Endothelial cell of umbilical vein (primary cell): ENCODE measurements around the gene TSKU. TPM values are rescaled to one million over a fixed set of nuclear protein-coding genes. Genes with fewer than 3 reads are reported as not detected.

ENCODE experiments used
- BruUV-seq: library from RNA; stranded (reverse); fragments of 400-500 nt; replicated peaks from 2 replicates; lab custom pipeline; 2021; lab: Mats Ljungman, UMichigan
- CTCF ChIA-PET: fragments of 300-600, 350-600 bp; sonication (Branson Sonifier 250); formaldehyde crosslinking; loops from one replicate; lab custom pipeline; 2021; ENCODE audit warnings: antibody characterized with exemption, inconsistent platforms; lab: Charles Lee
- POLR2A ChIA-PET: fragments of 300-600, 350-600 bp; sonication (Branson Sonifier 250); formaldehyde crosslinking; loops from one replicate; lab custom pipeline; 2021; ENCODE audit warnings: antibody characterized with exemption, inconsistent platforms; lab: Charles Lee
- DNase-seq: peaks from one replicate; pipeline ENCODE4 v3.0.0-alpha.2; 2011; ENCODE audit warnings: low read depth, low spot score
- FAIRE-seq: peaks from 2 replicates; lab custom pipeline; 2011; peaks lifted over from hg19 to GRCh38; lab: Jason Lieb, UNC
- H2AFZ ChIP-seq: 2 replicates; pipeline ENCODE4 v1.6.0; 2012; ENCODE audit warnings: low read depth, low read length, control low read depth, inconsistent platforms
- H3K27ac ChIP-seq: 2 replicates; pipeline ENCODE4 v1.5.1; 2011; ENCODE audit warnings: low read depth, mild to moderate bottlenecking, control low read depth, low read length, moderate library complexity; ENCODE audit not compliant: insufficient read depth
- H3K27me3 ChIP-seq, 2 experiments: 2 replicates each; pipeline versions ENCODE4 v1.6.0 to v1.6.1; 2011; ENCODE audit warnings: low read length in 2 of 2, mixed read lengths in 1 of 2; ENCODE audit not compliant: control insufficient read depth in 2 of 2, insufficient read depth in 2 of 2
- H3K36me3 ChIP-seq, 2 experiments: 2 replicates in 1 of 2; 3 replicates in 1 of 2; pipeline ENCODE4 v1.5.1; 2011; ENCODE audit warnings: low read length in 2 of 2, mild to moderate bottlenecking in 1 of 2, moderate library complexity in 1 of 2; ENCODE audit not compliant: control insufficient read depth in 2 of 2, insufficient read depth in 2 of 2; ENCODE audit errors: extremely low read depth in 1 of 2
- H3K4me1 ChIP-seq: 3 replicates; pipeline ENCODE4 v1.5.1; 2011; ENCODE audit warnings: mild to moderate bottlenecking, low read length; ENCODE audit not compliant: control insufficient read depth, insufficient read depth; ENCODE audit errors: extremely low read depth
- H3K4me2 ChIP-seq: 2 replicates; pipeline ENCODE4 v1.6.1; 2011; ENCODE audit warnings: low read length, control low read depth, mixed read lengths; ENCODE audit not compliant: insufficient read depth
- H3K4me3 ChIP-seq, 3 experiments: fragments of 200-600 bp in 1 of 3; sonication (generic), shearing (Covaris generic) in 1 of 3; replicated peaks in 1 of 3; 2 replicates each; pipeline ENCODE4 v1.5.1; 2011 to 2016; ENCODE audit warnings: control low read depth in 3 of 3, low read length in 3 of 3, mild to moderate bottlenecking in 2 of 3, inconsistent platforms in 1 of 3, low read depth in 1 of 3, moderate library complexity in 1 of 3; ENCODE audit not compliant: insufficient read depth in 1 of 3
- H3K79me2 ChIP-seq: 2 replicates; pipeline ENCODE4 v1.6.0; 2012; ENCODE audit warnings: low read length, inconsistent platforms; ENCODE audit not compliant: control insufficient read depth, insufficient read depth
- H3K9ac ChIP-seq: replicated peaks from 2 replicates; pipeline ENCODE3; 2011; ENCODE audit warnings: low read length, control low read depth; ENCODE audit not compliant: insufficient read depth; ENCODE audit errors: extremely low read depth
- H3K9me1 ChIP-seq: replicated peaks from 3 replicates; pipeline ENCODE4 v1.6.0; 2011; ENCODE audit warnings: mild to moderate bottlenecking, low read length; ENCODE audit not compliant: control insufficient read depth, insufficient read depth; ENCODE audit errors: extremely low read depth
- H3K9me3 ChIP-seq: replicated peaks from 2 replicates; pipeline ENCODE4 v1.5.1; 2012; ENCODE audit warnings: low read length, inconsistent platforms; ENCODE audit not compliant: control insufficient read depth, insufficient read depth
- H4K20me1 ChIP-seq: replicated peaks from 2 replicates; pipeline ENCODE3; 2011; ENCODE audit warnings: mild to moderate bottlenecking, low read length; ENCODE audit not compliant: control insufficient read depth, insufficient read depth; ENCODE audit errors: extremely low read depth
- CTCF ChIP-seq, 2 donors: IDR thresholded peaks; 1 replicate in 1 of 2; 2 replicates in 1 of 2; pipeline ENCODE4 v1.5.1; 2011; ENCODE audit warnings: low read length in 2 of 2, mild to moderate bottlenecking in 2 of 2, moderate library complexity in 2 of 2, control low read depth in 1 of 2, inconsistent platforms in 1 of 2, low read depth in 1 of 2; ENCODE audit not compliant: insufficient read depth in 1 of 2; ENCODE audit errors: extremely low read depth in 1 of 2
- EZH2 ChIP-seq: IDR thresholded peaks from 2 replicates; pipeline ENCODE4 v1.6.1; 2012; ENCODE audit warnings: borderline replicate concordance, low read depth, mild to moderate bottlenecking, moderate library complexity, low read length, inconsistent platforms; ENCODE audit not compliant: severe bottlenecking
- FOS ChIP-seq: IDR thresholded peaks from 2 replicates; pipeline ENCODE4 v1.6.1; 2011; ENCODE audit warnings: mild to moderate bottlenecking, low read length, moderate library complexity, borderline replicate concordance; ENCODE audit not compliant: insufficient read depth
- GATA2 ChIP-seq: IDR thresholded peaks from 2 replicates; pipeline ENCODE4 v1.7.0; 2011; ENCODE audit warnings: low read depth, mild to moderate bottlenecking, moderate library complexity, mixed read lengths, low read length; ENCODE audit not compliant: insufficient read length, insufficient read depth
- JUN ChIP-seq: IDR thresholded peaks from 2 replicates; pipeline ENCODE4 v1.6.1; 2011; ENCODE audit warnings: borderline replicate concordance, low read depth; ENCODE audit not compliant: insufficient read length, insufficient read depth
- MAX ChIP-seq: IDR thresholded peaks from 2 replicates; pipeline ENCODE4 v1.6.1; 2011; ENCODE audit not compliant: insufficient read depth, insufficient read length
- MYC ChIP-seq: IDR thresholded peaks from one replicate; pipeline ENCODE4 v1.6.1; 2011; ENCODE audit warnings: mild to moderate bottlenecking, low read depth, low read length
- POLR2A ChIP-seq: IDR thresholded peaks from 2 replicates; pipeline ENCODE4 v1.6.1; 2012; ENCODE audit warnings: low read depth, mild to moderate bottlenecking, control low read depth, low read length
- POLR2AphosphoS5 ChIP-seq: IDR thresholded peaks from 2 replicates; pipeline ENCODE4 v1.6.1; 2012; ENCODE audit warnings: low read depth, mild to moderate bottlenecking, control low read depth, low read length, moderate library complexity; ENCODE audit not compliant: insufficient read depth
- dilution Hi-C: fragments of 300-500 bp; cut with MboI; formaldehyde crosslinking; loops from one replicate; pipeline ENCODE4 v1.15.0; 2019; ENCODE audit warnings: low sequenced_read_pairs; ENCODE audit not compliant: extremely low pct_ligation_motif_present
- intact Hi-C: fragments of 100-400 bp; cut with micrococcal nuclease; formaldehyde crosslinking; loops from one replicate; pipeline ENCODE4 v1.10.0; 2022
- polyA plus RNA-seq, 4 experiments: library from polyadenylated mRNA; depleted of rRNA in 3 of 4; stranded (reverse) in 3 of 4; unstranded in 1 of 4; fragments of >200 nt; gene quantifications; 2 replicates each; pipeline versions ENCODE4 v1.2.1 to v1.2.3, GENCODE V29; 2011 to 2012; ENCODE audit warnings: missing spikeins in 1 of 4
- total RNA-seq: library from RNA; stranded (reverse); gene quantifications from 2 replicates; pipeline ENCODE4 v1.2.3, GENCODE V29; 2021

Gene TSKU
- total and polyA plus RNA-seq, 2 donors (not counting 3 experiments of a cell fraction or from before 2014, with no cell fraction given): 16.2 to 21.2 TPM

- no TSS peak for BruUV-seq
- intact Hi-C loops: loop anchor here (2.0 kb wide), 2 partner anchors 27 to 37 kb away; no protein-coding TSS in a partner anchor
- DNase-seq (no peak), FAIRE-seq (no peak)
- H3K4me1 ChIP-seq: peaks cover 16% of the 10 kb centered on the region
- no peak overlapping the region for H2AFZ ChIP-seq
- POLR2A ChIA-PET: interaction anchor here (0.6 kb wide), 1 partner anchor 8 kb away, joined by 3 read pairs; no protein-coding TSS in a partner anchor
- TF ChIP-seq JUN (no peak), POLR2AphosphoS5 (no peak), CTCF (IDR thresholded peaks at IDR 0.05; ENCODE audit: extremely low read depth in 1 of 2, insufficient read depth in 1 of 2, low read depth in 1 of 2, low read length in 2 of 2) (no peak), MYC (no peak), MAX (no peak), POLR2A (no peak), FOS (no peak), EZH2 (no peak), GATA2 (no peak)
- no peak overlapping the region for H3K9ac ChIP-seq
- no peaks in the 10 kb centered on the region for H3K36me3 ChIP-seq
- H3K27me3 ChIP-seq: no peaks in the 10 kb centered on the region
- H3K9me1 ChIP-seq: no peaks in the 10 kb centered on the region
- CTCF ChIA-PET: interaction anchor here (0.6 to 1.3 kb wide), 8 partner anchors 9 to 157 kb away, joined by 3 to 4 read pairs (median 3); no protein-coding TSS in a partner anchor
- H4K20me1 ChIP-seq: no peaks in the 10 kb centered on the region
- no peaks in the 10 kb centered on the region for H3K9me3 ChIP-seq
- H3K4me2 ChIP-seq: no peak overlapping the region
- no peak overlapping the region for H3K27ac ChIP-seq
- dilution Hi-C loops: no loop called here
- no peaks in the 10 kb centered on the region for H3K79me2 ChIP-seq
- H3K4me3 ChIP-seq: no peak overlapping the region
These were observed 21.3 kb upstream of the TSKU start for GRCh38 chr11:76761718-76762355.
